ENCODE results near the gene PLEKHG4B.

Gene PLEKHG4B

GRCh38 chr5:76358-77169, 15.4 kb upstream of the PLEKHG4B start:
- DNase-seq: no peak

- DNase-seq: no peak
Observed at GRCh38 chr5:77170-77501, 14.8 kb upstream of the PLEKHG4B start.

GRCh38 chr5:77546-77945, 14.4 kb upstream of the PLEKHG4B start:
- DNase-seq: no peak

GRCh38 chr5:77957-78804, 13.8 kb upstream of the PLEKHG4B start:
- DNase-seq: no peak

GRCh38 chr5:78805-79149, 13.2 kb upstream of the PLEKHG4B start:
- DNase-seq: no peak

- DNase-seq: no peak
Observed at GRCh38 chr5:79263-79662, 12.7 kb upstream of the PLEKHG4B start.

GRCh38 chr5:79821-80220, 12.1 kb upstream of the PLEKHG4B start:
- no peak for DNase-seq

GRCh38 chr5:81391-82021, 10.5 kb upstream of the PLEKHG4B start:
- DNase-seq: no peak

- no peak for DNase-seq
Observed at GRCh38 chr5:82097-82496, 9.9 kb upstream of the PLEKHG4B start.

- DNase-seq: no peak
Observed at GRCh38 chr5:82570-82969, 9.4 kb upstream of the PLEKHG4B start.

- DNase-seq: no peak
Observed at GRCh38 chr5:83029-83428, 8.9 kb upstream of the PLEKHG4B start.

- DNase-seq: no peak
Observed at GRCh38 chr5:85334-85995, 6.5 kb upstream of the PLEKHG4B start.

GRCh38 chr5:89337-90286, 2.4 kb upstream of the PLEKHG4B start:
- no peak for DNase-seq

GRCh38 chr5:90590-91547, 1.1 kb upstream of the PLEKHG4B start:
- DNase-seq: no peak

- DNase-seq: no peak
Observed at GRCh38 chr5:92401-93220, 643 bp downstream of the PLEKHG4B start.

- no peak for DNase-seq
Observed at GRCh38 chr5:93221-93980, 1.4 kb downstream of the PLEKHG4B start.

GRCh38 chr5:94113-94892, 2.3 kb downstream of the PLEKHG4B start:
- DNase-seq: no peak

GRCh38 chr5:95241-95980, 3.4 kb downstream of the PLEKHG4B start:
- no peak for DNase-seq
